ENCODE results near the gene IL3RA.

GRCh38 chrX:1323315-1323714 is 13.3 kb upstream of the IL3RA start:
- TF ChIP-seq CTCF (IDR thresholded peaks at IDR 0.05) (peak in 1 of 3 experiments; percentile 24), POLR2A (IDR thresholded peaks at IDR 0.05) (no peak)
